Activated CD4-positive, alpha-beta T cell treated with anti-CD3 and anti-CD28 coated beads, Interleukin-2, amount 50 U/mL, for 24 hours (primary cell): ENCODE data around the gene CRTC1.

Experiments used
- DNase-seq, 2 donors: peaks; one replicate each; pipeline ENCODE4 v3.0.0-alpha.2; 2020; ENCODE audit warnings: low read depth in 1 of 2, low spot score in 1 of 2

Gene CRTC1

DNA sequence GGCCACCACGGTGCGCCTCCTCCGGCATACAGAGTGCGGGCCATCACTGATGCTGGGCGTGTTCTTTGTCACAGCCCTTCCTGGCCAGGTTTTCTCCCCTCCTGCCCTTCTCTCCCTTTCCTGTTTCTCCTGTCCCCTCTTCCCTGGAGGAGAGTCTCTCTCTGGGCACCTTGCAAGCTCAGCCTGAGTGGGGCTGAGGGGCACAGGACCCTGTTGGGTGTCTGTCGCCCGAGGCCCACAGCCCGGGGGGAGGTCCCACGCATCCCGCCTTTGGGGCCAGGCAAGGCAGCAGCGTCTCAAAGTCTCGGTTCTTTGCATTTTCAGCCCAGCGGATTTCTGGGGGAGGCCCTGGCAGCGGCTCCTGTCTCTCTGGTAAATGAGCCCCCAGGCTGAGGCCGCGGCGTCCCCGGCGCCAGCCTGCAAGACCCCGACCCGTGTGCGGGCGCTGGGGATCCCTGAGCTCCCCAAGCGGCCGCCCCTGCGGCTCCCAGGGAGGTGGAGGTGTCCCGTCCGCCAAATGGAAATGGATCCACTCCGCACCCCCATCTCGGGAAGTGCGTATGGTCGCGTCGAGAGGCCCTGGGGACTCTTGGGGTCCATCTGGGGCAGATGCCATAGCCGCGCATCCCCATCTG is 60.4 kb downstream of the CRTC1 start:
- DNase-seq: no peak

DNA sequence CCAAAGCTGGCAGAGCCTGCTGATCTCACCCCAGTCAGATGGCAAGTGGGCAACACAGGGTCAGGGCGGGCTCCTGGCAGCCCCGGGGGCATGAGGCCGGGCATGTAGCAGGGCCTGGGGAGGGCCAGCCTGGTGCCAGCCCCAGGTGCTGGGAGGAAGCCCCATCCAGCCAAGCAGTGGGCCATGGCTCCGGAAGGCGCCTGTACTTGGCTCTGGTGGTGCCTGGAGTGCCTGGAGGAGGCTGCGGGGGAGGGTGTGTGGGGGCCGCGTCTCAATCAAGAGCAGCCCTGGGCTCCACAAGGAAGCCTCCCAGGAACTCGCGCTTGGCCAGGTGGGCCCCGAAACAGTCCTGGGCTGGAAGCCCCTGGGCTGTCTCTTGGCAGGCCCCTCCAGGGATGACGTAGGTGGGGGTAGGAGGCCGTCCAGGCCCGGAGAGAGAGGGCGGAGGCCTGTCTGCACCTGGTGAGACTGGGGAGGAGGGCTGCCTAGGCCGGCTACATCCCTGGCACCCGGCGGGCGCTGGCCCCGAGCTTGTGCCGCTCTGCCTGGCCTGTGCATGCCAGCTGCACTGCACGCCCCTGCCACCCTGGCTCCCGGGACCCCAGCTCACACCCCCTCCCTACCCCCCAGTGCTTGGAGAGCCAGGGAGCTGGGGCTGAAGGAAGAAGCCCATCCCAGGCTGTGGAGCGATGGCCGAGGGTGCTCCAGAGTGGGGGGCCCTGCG is 61.7 kb downstream of the CRTC1 start:
- no peak for DNase-seq

DNA sequence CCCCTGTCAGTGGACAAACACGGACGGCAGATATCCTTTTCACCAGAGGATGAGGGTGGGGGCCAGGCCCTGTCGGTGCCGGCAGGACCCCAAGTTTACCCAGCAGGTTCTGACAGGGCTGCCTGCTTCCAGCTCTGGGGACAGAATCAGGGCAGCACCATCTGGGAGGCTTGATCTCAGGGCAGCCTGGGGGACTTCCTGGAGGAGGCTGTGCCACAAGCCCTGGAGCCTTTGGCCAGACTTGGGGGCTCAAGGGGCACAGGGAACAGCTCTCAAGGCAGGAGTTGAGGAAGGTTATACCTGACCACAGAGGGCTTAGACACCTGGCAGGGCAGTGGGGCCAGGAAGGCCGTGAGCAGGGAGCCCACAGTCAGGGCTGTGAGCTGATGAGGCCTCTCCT is 62.5 kb downstream of the CRTC1 start:
- DNase-seq: no peak

DNA sequence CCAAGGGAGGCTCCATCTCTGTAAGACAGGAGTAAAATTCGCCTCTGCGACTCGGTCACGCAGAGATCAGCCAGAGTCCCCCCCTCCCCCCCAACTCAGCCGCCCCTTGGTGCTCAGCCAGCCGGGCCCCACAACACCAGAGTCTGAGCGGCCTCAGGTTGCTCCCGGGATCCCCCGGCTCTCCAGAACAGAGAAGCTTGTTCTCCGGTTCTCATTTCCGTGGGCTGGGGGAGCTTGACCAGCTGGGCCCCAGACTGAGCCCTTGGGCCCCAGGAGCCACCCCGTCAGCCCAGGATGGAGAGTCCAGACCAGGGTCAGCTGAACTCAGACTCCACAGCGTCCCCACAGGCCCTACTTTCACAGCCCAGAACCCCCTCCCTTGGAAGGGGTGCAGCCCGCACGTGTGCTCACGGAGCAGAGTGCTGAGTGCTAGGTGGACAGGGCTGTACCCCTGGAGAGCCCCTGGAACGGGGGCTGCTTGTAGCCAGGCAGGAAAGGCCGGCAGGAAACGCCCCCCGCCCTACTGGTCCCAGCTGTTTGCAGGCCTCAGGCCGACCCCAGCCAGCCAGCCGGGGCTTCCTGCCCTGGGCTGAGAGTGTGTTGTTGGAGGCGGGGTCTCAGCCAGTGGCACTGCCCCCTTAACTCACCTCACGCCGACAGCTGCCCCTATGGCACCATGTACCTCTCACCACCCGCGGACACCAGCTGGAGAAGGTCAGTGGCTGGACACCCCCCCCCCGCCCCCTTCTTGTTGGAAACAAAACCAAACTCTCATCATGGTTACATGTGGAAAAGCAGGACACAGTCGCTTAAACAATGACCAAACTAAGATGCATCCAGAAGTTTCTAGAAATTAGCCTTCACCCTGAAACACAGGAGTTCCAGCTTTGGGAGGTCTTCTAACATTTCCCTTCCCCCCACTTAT is 63.2 kb downstream of the CRTC1 start:
- DNase-seq: no peak

DNA sequence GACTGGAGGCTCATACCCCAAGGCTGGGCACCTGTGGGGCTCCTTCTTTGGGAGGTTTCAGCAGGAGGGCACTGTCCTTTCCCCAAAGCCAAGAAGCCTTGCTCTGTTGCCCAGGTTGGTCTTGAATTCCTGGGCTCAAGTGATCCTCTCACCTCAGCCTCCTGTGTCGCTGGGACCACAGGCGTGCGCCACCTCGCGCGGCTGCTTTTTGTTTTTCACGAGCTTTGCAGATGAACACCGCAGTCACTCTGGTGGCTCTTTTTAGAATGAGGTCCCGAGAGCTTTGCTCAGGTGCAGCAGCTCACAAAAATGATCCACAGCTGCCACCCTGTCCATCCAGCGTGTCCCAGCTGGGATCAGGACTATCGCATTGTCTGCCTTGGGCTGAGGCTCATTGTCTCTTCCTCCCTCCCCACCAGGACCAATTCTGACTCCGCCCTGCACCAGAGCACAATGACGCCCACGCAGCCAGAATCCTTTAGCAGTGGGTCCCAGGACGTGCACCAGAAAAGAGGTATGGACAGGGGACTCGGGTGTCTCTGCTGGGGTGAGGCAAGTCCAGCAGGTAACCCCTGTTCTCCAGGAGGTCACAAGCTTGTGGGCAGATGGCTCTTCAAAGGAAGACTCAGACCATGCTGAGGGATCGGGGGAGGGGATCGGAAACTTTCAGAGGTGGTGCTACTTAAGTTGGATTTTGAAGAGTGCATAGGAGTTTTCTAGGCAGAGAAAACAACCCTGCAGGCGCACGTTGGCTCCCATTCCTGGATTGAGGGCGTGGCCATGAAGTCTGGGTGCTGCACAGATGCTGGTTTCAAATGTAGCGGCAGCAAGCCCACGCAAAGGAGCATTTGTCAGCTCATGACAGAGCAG is 66.1 kb downstream of the CRTC1 start:
- no peak for DNase-seq

DNA sequence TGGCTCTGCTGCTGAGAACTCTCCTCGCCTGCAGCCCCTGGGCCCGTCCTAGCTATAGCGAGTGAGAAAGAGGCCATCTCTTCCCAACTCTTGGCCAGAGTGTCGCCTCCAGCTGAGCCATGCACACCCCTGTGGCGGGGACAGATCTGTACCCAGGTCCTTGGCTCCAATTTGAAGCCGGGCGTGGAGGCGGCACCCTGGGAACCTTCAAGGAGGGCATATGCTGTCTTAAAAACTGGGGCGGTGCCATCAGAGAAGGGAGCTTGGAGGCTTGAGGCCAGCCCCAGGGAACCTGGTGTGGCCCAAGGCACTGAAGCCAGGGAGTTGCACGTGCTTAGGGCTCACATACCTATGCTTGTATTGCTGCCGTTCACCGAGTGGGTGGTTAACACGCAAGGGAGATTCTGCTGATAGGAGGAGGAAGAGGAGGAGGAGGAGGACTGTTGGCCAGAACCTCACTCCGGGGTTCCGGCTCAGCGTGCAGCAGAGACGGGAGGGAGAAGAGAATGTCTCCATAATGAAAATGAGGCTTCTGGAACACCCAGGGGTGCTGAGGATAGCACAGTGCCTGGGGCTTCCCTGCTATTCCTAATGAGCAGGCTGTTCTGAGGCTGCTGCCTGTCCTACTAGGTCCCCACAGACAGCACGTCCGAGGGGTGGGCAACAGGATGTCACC is 67.0 kb downstream of the CRTC1 start:
- no peak for DNase-seq

DNA sequence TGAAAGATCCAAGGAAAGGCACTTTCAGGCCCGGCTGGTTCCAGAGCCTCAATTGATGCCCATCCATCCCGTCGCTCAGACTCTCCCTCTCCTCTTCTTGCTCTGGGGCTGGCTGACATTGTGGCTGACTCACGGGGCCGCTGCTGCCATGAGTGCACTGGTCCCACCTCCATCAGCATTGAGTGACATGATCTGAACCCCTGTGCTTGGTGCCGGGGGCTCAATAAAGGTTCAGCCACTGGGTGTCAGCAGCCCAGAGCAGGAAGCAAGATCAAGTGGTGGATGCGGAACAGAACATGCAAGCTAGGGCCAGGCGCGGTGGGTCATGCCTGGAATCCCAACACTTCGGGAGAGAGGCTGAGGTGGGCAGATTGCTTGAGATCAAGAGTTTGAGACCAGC is 68.1 kb downstream of the CRTC1 start:
- DNase-seq: no peak

DNA sequence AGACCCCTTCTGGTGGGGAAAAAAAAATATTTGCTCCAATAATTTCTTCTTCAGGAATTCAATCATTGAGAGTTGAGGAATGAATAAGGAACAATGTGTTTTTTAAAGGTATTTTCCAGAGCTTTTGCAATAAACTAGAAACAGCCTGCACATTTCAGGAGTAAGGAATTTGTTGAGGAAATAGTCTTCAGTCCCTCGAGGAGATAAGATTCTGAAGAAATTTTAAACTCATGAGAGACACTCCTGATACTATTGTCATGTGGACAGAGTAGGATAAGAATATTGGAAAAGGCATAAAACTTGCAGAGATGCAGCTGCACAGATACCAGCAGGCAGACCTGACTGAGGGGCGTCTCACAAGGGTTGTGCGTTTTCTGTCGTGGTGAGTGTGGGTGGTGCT is 71.0 kb downstream of the CRTC1 start:
- DNase-seq: no peak

DNA sequence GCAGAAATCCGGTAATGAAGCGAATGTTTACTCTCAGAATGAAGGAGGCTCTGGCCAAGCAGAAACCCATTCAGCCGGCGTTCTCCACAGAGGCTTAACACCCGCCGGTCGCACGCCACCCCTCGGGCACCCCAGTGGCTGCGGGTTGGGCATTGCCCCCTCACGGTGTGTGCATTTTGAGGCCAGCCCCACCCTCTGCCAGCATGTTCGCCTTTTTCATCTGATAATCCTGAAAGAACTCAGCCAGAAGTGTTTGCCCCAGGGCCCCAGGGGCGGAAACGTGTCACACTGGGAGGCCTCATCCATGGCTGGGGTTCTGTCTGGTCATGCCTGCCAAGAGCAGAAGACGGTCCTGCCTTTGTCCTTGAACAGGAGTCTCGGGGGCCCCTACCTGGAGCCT is 73.4 kb downstream of the CRTC1 start:
- DNase-seq: no peak

DNA sequence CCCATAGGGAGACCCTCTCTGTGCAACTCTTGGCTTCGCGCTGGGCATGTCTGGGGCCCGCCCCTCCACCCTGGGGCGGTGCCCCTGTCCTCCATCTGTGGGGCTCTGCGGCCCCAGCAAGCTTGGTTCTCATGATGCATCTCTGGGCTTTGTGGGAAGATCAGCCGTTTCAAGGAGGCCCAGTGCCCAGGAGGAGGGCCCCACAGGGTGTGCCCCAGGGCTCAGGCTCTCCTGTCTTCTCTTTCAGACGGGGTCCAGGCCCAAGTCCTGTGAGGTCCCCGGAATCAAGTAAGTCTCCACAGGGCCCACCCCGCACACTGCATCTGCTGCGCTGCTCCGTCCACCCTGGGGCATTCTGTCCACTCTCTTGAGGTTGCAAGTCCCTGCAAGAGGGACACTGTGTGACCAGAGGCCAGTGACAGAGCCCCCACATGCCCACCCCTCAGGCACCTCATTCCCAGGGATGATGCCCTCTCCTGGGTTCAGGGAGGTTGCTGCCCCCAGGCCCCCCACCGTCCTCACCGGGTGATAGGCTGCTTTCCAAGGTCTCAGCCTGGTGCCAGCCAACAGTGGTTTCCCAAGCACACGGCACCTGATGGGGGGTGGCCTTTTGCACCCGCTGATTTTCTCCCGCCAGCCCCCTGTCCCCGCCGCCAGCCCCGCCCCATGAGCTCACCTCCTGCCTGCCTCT is 76.0 kb downstream of the CRTC1 start:
- DNase-seq: no peak

DNA sequence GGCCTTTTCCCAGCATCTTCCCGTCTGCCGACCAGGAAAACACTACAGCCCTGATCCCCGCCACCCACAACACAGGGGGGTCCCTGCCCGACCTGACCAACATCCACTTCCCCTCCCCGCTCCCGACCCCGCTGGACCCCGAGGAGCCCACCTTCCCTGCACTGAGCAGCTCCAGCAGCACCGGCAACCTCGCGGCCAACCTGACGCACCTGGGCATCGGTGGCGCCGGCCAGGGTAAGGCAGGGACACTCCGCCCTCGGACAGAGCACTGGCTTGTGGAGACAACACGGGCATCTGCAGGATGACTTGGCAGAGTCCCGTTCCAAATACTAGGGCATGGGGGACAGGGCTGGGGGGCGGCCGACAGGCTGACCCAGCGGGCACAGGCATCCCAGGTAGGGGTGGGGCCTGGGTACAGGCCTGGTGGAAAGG is 76.5 kb downstream of the CRTC1 start:
- DNase-seq: no peak

DNA sequence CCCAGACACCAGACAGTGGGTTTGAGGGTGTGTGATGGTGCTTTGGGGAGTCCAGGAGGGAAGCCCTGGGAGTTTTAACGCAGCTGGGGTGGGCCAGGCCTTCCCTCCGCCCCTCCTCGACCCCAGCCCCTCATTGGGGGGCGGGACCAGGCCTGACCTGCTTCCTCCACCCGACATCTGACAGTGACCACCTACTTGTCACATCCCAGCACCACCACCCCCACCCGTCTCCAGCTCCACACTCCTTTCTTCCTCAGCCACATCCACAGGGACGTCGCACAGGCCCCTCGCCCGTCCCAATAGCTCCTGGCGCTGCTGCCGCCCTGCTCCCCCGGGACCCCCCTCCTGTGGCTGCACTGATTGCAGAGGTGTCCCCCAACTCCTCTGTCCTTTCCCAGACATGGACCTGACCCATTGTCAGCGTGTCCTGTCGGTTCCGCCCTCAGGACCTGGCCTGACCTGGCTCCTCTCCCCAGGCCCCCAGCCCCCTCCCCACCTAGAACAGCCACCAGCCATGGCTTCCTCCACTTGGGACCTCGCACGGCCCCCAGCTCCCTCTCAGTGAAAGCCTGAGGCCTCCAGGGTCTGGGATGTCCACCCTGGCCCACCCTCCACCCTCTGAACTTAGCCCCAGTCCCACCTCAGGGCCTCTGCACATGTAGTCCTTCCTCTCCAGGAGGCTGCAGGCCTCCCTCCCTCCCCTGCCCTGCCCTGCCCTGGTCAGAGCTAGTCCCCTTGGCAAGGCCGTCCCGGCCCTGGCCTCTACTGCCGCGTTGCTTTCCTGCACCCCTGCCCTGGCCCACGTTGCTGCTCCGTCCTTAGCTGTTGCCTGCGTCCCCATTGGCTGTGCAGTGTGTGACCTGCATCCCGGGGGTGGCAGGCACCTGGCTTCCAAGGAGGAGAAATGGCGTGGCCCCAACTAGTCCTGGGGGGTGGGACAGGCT is 77.2 kb downstream of the CRTC1 start:
- no peak for DNase-seq

DNA sequence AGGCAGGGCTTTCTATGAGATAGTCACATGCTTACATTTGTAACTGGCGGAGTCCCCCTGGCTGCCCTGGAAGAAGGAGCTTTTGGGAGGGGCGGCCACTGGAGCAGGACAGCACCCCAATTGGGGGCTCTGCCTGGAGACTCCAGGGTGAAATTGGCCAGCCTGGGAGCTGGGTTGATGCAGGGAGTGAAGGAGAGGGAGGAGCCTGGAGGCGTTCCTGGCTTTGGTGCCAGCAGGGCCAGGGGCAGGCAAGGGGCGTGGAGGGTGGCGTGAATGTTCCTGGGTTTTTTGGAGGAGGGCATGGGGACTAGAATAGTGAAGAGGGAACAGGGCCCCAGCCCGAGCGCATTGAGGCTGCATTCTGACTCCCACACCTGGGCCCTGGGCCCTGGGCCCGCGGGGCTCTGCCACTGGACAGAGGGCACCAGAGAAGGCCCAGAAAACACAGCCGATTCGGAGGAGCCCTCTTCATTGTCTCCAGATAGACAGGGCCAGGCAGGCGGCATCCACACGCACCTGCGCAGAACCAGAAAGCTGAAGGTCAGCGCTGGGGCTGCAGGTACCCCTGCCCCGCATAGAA is 78.1 kb downstream of the CRTC1 start:
- no peak for DNase-seq

DNA sequence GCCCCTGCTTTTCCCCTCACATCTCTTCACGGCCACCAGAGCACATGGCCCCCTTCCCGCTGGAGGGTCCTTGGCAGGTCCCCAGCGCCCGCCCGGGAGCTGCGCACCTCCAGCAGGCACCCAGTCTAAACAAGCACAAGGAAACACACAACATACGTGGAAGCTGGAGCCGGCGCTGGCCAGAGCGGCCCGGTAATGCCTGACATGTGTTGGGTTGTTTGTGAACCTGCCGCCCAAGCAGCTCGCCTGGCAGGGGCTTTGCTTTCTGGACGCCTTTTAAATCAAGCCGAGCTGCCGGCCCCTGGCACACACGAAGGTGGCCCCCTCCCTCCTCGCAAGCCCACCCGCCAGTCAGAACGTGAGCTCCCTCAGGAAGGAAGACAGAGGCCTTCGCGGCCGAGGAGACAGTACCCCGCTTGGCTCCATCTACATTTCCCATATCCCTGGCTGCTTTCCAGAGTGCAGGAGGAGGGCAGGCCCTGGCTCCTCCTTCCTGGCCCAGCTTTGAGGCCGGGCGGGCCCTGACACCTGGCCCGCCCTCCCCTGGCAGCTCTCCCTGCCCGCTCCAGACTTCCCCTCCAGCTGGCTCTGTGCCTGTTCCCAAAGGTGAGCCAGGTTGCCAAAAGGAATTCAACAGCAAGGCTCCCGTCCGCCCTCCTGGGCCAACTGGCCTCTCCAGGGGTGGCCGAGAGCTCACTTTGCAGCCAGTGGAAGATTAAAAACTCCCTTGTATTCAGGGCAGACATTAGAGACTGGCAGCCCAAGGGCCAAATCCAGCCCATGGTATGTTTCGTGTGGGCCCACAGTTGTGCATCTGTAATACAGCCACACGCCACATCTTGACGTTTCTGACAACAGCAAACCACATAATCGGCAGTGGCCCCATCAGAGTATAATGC is 78.9 kb downstream of the CRTC1 start:
- no peak for DNase-seq

DNA sequence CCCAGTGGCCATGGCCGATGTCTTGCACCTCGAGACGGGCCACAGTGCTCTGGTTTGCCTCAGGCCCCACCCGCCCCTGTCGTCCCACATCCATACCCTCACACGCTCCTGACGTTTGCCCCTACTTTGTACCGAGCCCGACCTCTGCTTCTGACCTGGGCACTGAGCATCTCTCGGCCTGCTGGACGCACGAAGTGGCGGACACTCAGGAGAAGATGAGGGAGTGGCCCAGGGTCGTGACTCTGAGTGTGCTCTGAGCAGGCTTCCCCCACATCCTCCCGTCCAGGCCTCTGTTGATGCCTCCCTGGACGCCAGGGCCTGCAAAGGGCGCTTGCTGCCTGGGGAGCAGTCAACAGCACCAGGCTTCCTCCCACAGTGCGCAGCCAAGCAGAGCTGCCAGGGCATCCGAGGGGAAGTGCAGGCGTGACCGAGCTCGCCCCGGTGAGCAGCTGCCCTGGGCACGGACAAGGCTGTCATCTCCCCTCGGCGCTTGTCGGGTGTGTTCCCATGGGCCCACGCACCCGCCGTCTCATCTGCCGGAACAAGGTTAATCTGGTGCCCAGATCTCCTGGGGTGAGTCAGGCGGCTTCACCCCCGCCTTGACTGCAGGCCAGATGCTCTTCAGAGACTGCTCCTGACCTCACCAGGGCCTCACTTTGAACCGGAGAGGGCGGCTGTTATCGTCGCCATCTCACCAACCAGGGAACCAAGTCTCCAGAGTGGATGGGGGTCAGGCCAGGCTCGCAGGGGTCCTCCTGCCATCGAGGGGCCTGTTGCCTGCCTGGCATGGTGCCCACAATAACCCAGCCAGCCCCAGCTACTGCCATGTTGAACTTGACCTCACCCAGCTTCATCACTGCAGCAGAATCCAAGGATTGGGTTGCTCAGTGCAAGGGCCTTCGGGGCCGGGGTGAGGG is 80.5 kb downstream of the CRTC1 start:
- DNase-seq: no peak

DNA sequence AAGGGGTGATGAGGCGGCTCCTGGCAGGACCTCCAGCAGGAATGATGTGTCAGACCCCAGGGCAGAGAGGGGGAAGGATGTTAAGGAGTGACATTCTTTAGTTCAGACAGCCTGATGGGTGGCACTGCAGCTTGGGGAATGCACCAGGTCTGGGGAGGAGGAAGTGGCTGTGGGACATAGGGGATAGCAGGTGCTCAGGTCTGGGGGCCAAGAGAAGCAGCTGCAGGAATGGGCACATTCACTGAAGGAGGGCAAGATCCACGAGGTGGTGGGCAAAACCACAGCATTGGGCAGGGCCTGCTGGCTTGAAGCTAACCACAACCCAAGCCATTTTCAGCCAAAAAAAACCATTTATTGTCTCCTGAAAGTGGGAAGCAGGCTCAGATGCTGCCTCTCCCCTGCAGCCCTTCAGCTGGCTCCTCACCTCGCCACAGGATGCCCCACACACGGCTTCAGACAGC is 81.1 kb downstream of the CRTC1 start:
- DNase-seq: no peak
